RWPE1 (cell line): ENCODE data around the gene LHX2.
A peak's percentile ranks its signal among the peaks of the same experiment; 100 is the strongest.

Source experiments
- CTCF ChIA-PET: fragments of 350-600 bp; sonication (Branson Sonifier 250); formaldehyde crosslinking; extraction: SDS; loops from one replicate; lab custom pipeline; 2021; lab: Yijun Ruan, JAX
- POLR2A ChIA-PET: fragments of 400-600 bp; formaldehyde crosslinking; extraction: SDS; loops from one replicate; lab custom pipeline; 2020; ENCODE audit warnings: antibody characterized with exemption; ENCODE audit not compliant: low non-redundant PET; lab: Yijun Ruan, JAX
- DNase-seq: peaks from one replicate; pipeline ENCODE4 v3.0.0; 2012; ENCODE audit warnings: low spot score
- H3K27ac ChIP-seq: fragments of 450-650 bp; 2 replicates; pipeline ENCODE4 v1.5.1; 2017
- CTCF ChIP-seq: fragments of 450-650 bp; conservative IDR thresholded peaks from 2 replicates; pipeline ENCODE4 v1.5.1; 2017; ENCODE audit warnings: low read depth, mild to moderate bottlenecking

The LHX2 gene

GRCh38 chr9:124008303-124008693, 3.3 kb upstream of the LHX2 start:
- DNase-seq = peak; percentile 86
- TF ChIP-seq CTCF = no peak
- ChIA-PET POLR2A (no interaction called here), CTCF (interaction anchor here (0.5 to 1.2 kb wide), 2 partner anchors 47 to 220 kb away, joined by 3 read pairs; no protein-coding TSS in a partner anchor)
- H3K27ac ChIP-seq = no peak overlapping the region

GRCh38 chr9:124008694-124009530, 2.7 kb upstream of the LHX2 start:
- no peak for TF ChIP-seq CTCF
- POLR2A ChIA-PET = no interaction called here
- DNase-seq = no peak

GRCh38 chr9:124009531-124010217, 1.9 kb upstream of the LHX2 start:
- ChIA-PET CTCF (interaction anchor here (0.5 kb wide), 1 partner anchor 8 kb away, joined by 3 read pairs; no protein-coding TSS in a partner anchor), POLR2A (no interaction called here)
- no peak overlapping the region for H3K27ac ChIP-seq
- TF ChIP-seq CTCF = no peak
- no peak for DNase-seq

More at GRCh38 chr9:124008694-124009530, 2.7 kb upstream of the LHX2 start:
- H3K27ac ChIP-seq = no peak overlapping the region
- CTCF ChIA-PET = interaction anchor here (0.5 to 1.2 kb wide), 2 partner anchors 48 to 220 kb away, joined by 3 read pairs; no protein-coding TSS in a partner anchor

- POLR2A ChIA-PET = no interaction called here
- no peak for DNase-seq
- no peak overlapping the region for H3K27ac ChIP-seq
- TF ChIP-seq CTCF = no peak
- CTCF ChIA-PET = interaction anchor here (0.5 kb wide), 1 partner anchor 8 kb away, joined by 3 read pairs; no protein-coding TSS in a partner anchor
These were observed 1.3 kb upstream of the LHX2 start for GRCh38 chr9:124010303-124010664.

- no peak for TF ChIP-seq CTCF
- ChIA-PET CTCF (no interaction called here), POLR2A (no interaction called here)
- no peak overlapping the region for H3K27ac ChIP-seq
- no peak for DNase-seq
These were observed 775 bp upstream of the LHX2 start for GRCh38 chr9:124010665-124011321.
